NCI-H2196 (cell line): Measurements from ENCODE around the gene VWA8.
"Not testable (repeated sequence)": the region's sequence is repeated elsewhere in the genome, so short reads cannot be mapped to it uniquely, and the experiment has no call there.

Source experiments
- DNase-seq: peaks from one replicate; lab custom pipeline; 2025; ENCODE audit not compliant: unreplicated experiment; lab: John Stamatoyannopoulos, UW

Gene VWA8

GRCh38 chr13:41969072-41969471 lies 8.2 kb upstream of the VWA8 start:
- DNase-seq, result no peak

GRCh38 chr13:41966671-41967070 lies 5.8 kb upstream of the VWA8 start:
- DNase-seq, result no peak

GRCh38 chr13:41962994-41963393 lies 2.1 kb upstream of the VWA8 start:
- no peak for DNase-seq

- DNase-seq, result no peak
These were observed 504 bp upstream of the VWA8 start for GRCh38 chr13:41961466-41961760.

GRCh38 chr13:41960211-41960636 lies 685 bp downstream of the VWA8 start:
- no peak for DNase-seq

GRCh38 chr13:41956272-41956671 lies 4.6 kb downstream of the VWA8 start:
- no peak for DNase-seq

- DNase-seq, result no peak
These were observed 5.3 kb downstream of the VWA8 start for GRCh38 chr13:41955605-41956004.

- DNase-seq, result no peak
These were observed 6.7 kb downstream of the VWA8 start for GRCh38 chr13:41954226-41954625.

GRCh38 chr13:41952749-41953148 lies 8.2 kb downstream of the VWA8 start:
- no peak for DNase-seq

- not testable (repeated sequence) for DNase-seq
These were observed 11.8 kb downstream of the VWA8 start for GRCh38 chr13:41949104-41949503.

- no peak for DNase-seq
These were observed 15.0 kb downstream of the VWA8 start for GRCh38 chr13:41945926-41946325.

GRCh38 chr13:41944635-41945397 lies 16.1 kb downstream of the VWA8 start:
- no peak for DNase-seq

GRCh38 chr13:41944229-41944628 lies 16.7 kb downstream of the VWA8 start:
- no peak for DNase-seq

GRCh38 chr13:41942462-41943094 lies 18.3 kb downstream of the VWA8 start:
- DNase-seq, result no peak

GRCh38 chr13:41941174-41941573 lies 19.7 kb downstream of the VWA8 start:
- DNase-seq, result no peak

GRCh38 chr13:41939398-41939797 lies 21.5 kb downstream of the VWA8 start:
- no peak for DNase-seq

GRCh38 chr13:41938918-41939317 lies 22.0 kb downstream of the VWA8 start:
- no peak for DNase-seq

- no peak for DNase-seq
These were observed 23.5 kb downstream of the VWA8 start for GRCh38 chr13:41937388-41937787.

GRCh38 chr13:41935501-41935900 lies 25.4 kb downstream of the VWA8 start:
- DNase-seq, result no peak

- no peak for DNase-seq
These were observed 25.9 kb downstream of the VWA8 start for GRCh38 chr13:41934994-41935393.

- DNase-seq, result no peak
These were observed 26.8 kb downstream of the VWA8 start for GRCh38 chr13:41934120-41934519.

GRCh38 chr13:41931337-41931736 lies 29.6 kb downstream of the VWA8 start:
- DNase-seq, result no peak

- DNase-seq, result no peak
These were observed 30.8 kb downstream of the VWA8 start for GRCh38 chr13:41930154-41930553.
